Measurements from ENCODE around the gene TMPRSS3. TPM values are rescaled to one million over a fixed set of nuclear protein-coding genes. Genes with fewer than 3 reads are reported as not detected.

The TMPRSS3 gene
- total RNA-seq, 1 donor from 2014 or later, result not detected

DNA sequence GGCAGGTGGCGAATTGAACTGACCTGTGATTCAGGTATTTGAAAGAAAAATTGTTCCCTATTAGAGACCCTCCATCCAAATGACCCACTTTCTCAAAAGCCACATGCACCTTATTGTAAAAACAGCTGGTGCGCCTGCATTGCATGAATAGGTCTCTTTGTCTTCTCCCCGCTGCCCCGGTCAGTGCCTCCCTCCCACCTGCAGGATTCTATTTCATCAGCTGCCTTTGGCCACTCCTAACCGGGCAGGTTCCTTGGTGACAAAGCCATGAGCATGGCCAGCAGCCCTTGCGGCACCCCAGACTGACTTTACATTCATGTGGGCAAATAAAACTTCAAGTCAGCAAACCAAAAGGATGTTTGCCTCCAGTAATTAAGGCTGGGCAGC, 6.4 kb downstream of the TMPRSS3 start:
- no peak for DNase-seq (ENCODE audit: low read depth)

DNA sequence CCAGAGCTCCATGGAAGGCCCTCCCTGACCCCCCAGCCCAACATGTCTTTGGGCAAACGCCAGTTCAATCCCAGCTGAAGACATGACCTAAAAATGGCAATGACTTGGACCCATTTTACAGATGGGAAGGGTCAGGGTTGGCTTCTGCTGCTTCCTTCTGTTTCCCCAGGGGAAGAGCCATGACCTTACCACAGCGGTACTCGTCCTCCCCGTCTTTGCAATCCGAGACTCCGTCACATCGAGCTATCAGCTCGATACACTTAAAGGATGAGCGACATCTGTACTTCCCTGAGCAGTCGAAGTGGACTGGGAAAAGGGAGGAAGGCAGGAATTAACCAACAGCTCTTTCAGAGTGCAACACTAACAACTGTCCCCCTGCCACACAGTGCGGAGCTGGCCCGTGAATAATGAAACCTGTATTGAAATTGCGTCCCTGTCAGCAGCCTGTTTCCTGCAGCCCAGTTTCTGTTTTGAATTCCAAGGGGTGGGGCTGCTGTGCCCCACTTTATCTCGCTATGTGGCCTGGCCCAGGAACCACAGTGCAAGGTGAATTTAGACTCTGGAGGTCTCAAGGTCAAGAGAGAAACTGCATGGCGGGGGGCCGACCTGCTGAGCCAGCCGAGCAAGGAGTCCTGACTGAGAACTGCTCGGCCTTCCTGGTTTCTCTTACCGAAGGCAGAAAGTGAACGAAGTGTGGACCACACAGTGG, 7.0 kb downstream of the TMPRSS3 start:
- no peak for DNase-seq (ENCODE audit: low read depth)

- DNase-seq (ENCODE audit: low read depth), result no peak
Measured at GRCh38 chr21:42387843-42388340, 8.0 kb downstream of the TMPRSS3 start.

DNA sequence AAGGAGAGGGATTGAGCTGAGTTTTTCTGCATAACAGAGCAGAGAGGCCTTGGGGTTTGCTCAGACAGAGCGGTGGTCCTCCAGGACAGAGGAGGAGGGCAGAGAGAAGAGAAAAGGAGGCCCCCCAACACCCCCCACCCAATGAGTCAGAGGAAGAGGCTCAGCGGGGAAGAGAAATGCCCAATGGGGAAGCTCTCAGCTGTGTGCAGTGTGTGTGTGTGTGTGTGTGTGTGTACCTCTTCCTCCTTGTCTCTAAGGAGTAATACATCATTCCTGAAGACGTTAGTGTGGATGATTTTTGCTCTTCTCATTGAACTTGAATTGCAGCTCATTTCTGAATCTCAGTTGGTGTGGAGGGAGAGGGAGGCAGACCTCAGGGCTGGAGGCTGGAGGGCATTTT, 8.7 kb downstream of the TMPRSS3 start:
- no peak for DNase-seq (ENCODE audit: low read depth)

DNA sequence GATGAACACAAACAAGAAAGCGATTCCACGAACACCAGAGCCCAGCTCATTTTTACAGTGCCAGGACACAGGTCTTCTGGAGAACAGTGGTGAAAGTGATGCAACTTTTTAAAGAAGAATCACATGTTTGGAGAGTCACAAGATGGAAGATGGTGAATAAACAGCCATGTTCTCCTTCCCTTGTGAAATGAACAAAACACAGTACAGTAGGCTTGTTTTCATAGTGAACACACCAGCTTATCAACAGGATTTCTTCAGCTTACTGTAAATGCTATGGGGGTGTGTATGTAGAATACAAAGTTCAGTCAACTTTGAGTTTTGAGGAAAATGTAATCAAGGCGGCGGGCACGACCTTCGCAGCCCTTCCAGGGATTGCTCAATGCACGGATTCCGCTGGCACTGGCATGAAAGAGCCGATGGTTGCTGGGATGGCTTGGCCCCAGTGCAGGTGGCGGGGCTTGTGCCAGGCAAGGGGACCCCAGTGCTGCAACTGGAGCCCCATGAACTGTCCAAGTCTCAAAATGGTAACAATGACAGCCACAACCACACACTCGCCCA, 9.7 kb downstream of the TMPRSS3 start:
- no peak for DNase-seq (ENCODE audit: low read depth)

DNA sequence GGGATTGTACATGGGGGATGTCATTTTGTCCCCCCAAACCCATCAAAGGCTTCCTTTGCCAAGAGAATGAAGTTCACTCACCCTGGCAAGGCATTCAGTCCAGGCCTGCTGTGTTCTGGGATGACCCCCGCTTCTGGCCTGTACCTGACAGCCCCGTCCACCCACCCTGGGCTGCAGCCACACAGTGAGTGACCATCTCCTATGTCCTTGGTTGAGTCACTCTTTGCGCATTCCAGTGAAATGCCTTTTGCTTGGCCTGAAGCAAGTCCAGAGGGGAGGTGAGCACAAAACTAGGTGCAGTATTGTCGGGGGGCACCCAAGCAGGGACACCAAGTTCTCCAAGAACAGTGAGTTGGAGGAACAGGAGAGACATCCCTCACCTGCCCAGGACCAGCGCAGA, 10.2 kb downstream of the TMPRSS3 start:
- DNase-seq (ENCODE audit: low read depth), result no peak

DNA sequence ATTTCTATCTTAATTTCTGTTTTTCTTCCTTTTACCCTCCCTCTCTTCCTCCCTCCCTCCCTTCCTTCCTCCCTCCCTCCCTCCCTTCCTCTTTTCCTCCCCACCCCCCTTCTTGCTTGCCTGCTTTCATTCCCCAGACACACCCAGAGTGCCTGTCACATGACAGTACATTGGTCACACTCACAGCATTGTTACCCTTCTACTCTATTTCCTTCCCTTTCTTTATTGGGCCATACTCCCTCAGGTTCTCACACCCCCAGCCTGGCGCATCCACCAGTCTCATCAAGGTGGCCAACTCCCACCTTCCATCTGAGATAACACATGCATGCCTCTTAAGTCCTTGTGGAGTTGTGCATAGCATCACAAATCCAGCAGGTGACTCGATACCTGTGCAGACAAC, 10.9 kb downstream of the TMPRSS3 start:
- DNase-seq (ENCODE audit: low read depth), result no peak

DNA sequence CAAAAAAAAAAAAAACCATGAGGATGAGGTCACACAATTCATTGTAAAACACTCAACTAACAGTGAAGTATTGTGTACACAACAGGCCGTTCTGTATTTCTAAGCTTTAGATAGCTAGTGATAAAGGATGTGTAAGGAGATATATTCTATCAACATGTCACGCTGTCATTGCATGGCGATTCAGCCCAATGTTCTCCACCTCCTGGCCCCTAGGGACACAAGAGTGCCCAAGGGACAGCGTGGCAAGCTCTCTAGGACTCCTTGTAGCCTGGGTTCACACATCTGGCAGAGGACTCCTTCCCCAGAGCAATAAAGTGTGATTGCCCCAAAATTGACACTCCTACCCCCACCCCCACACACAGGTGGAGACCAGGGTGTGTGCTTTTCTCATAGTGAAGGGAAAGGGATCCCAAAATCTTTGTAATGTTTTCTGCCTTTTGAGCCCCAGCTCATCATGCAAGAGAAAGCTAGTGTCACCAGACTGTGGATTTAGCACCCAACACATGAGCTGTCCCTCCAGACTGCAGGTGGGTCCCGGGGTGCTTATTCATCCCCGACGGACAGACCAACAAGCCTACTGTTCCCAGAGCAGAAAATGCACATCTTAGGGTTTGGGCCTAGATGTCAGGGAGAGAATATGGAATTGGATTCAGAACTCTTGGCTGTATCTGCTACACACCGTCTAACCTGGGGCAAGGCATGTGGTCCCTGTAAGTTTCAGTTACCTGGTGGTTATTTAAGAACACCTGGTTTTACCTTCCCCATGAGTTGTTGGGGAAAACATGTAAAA, 11.5 kb downstream of the TMPRSS3 start:
- DNase-seq (ENCODE audit: low read depth), result no peak

DNA sequence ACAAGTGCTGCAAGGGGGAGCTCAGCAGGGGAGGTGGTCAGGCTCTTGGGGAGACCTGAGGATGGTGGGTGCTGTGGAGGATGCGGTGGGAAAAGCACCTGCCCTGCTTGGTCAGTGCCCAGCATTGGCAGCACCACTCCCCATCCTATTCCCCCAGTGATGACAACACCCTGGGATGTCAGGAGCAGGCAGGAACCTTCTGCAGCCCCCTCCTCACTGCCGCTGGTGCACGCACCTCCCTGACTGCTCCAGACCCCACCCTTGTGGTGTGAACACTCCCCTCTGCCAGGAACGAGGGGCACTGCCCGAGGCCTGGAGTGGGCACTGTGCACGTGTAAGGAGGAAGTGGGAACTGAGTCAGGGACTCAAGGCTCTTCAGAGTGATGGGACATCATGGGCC, 12.5 kb downstream of the TMPRSS3 start:
- DNase-seq (ENCODE audit: low read depth), result no peak

- DNase-seq (ENCODE audit: low read depth), result no peak
Measured at GRCh38 chr21:42382915-42383314, 12.9 kb downstream of the TMPRSS3 start.

GRCh38 chr21:42381347-42381984, 14.4 kb downstream of the TMPRSS3 start:
- no peak for DNase-seq (ENCODE audit: low read depth)

DNA sequence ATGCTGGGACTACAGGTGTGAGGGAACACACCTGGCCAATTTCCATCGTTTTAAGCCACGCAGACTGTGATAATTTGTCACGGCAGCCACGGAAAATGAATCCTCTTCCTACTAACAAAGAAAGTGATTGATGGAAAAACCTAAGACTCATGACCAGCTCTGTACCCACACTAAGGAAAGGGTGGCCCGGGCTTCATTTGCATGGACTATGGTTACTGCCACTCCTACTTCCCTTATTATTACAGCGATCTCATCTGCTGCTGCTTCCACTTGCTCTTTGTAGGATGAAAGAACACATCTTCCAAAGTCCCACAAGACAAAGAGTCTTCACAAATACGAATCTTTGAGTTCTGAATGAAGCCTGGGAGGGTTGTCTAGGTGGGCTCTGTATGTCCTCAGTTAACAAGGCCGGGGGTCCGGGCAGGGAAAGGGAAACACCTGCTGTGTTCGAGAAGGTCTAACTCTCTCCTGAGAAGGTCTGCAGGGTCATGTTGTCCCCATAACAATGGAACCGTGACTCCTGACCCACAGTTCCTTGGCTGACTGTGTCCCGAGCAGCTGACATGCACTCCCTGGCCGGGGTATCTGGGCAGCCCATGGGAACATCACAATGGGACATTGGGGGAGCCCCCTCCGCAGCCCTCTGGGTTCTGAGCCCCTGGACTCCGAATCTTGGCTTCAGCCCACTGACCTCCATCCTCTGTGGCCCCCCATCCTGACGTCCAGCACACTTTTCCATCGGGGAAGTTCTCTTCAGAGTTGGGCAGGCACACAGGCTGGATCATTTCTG, 16.2 kb downstream of the TMPRSS3 start:
- no peak for DNase-seq (ENCODE audit: low read depth)

GRCh38 chr21:42378418-42378817, 17.4 kb downstream of the TMPRSS3 start:
- no peak for DNase-seq (ENCODE audit: low read depth)

- DNase-seq (ENCODE audit: low read depth), result no peak
Measured at GRCh38 chr21:42377951-42378340, 17.9 kb downstream of the TMPRSS3 start.

- no peak for DNase-seq (ENCODE audit: low read depth)
Measured at GRCh38 chr21:42377211-42377950, 18.5 kb downstream of the TMPRSS3 start.

DNA sequence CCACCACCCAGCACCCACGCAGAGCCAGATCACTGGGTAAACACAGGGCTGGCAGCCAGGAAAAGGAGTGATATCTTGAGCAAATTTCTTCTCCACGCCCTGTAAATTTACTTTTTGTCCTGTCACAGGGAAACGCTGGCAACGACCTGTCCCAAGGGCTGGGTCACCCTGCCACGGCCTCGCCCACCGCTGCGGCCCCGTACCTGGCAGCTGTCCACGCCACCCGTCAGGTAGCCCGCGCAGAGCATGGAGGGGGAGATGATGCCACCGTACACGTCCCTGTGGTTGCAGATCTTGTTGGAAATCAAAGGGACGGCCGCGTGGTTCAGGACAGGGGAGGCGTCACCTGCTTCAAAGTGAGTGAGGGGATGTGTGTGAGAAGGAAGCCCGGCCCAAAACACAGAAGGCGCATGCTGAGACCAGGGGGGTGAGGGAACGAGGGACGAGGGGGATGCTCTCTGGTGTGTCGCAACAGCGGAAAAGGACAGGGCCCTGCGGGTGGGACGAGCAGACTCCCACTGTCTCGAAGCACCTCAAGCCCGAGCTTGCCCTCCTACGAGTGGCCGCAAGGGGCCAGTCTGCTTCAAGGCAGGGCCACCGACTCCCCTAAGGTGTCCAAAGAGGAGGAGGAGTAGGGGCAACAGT, 19.4 kb downstream of the TMPRSS3 start:
- no peak for DNase-seq (ENCODE audit: low read depth)

DNA sequence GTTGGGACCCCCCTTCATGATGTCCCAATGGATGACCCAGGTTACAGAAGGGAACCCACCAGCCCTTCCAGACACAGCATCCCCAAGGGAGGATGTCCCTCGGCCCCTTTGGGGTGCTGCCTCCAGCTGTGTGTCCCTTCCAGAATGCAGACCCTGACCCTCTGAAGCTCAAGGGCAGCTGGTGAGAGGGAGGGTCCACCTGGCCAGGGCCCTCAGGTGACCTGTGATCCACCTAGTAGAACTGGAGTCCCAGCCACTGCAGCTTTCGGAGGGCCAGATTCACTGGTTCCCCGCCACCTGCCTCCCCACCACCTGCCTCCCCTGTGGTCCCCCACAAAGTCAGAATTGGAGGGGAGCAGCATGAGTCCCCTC, 19.9 kb downstream of the TMPRSS3 start:
- DNase-seq (ENCODE audit: low read depth), result no peak

GRCh38 chr21:42375506-42375905, 20.3 kb downstream of the TMPRSS3 start:
- no peak for DNase-seq (ENCODE audit: low read depth)

- DNase-seq (ENCODE audit: low read depth), result no peak
Measured at GRCh38 chr21:42374864-42375499, 20.9 kb downstream of the TMPRSS3 start.
